HFF-Myc (cell line): ENCODE measurements around the gene ZNF654.

ENCODE experiments used
- DNase-seq: peaks from one replicate; pipeline ENCODE4 v3.0.0-alpha.2; 2011; ENCODE audit warnings: low read depth; ENCODE audit errors: extremely low read depth
- H3K4me3 ChIP-seq: replicated peaks from 2 replicates; pipeline ENCODE4 v1.5.1; 2011; ENCODE audit warnings: low read depth, mild to moderate bottlenecking, control low read depth, low read length
- CTCF ChIP-seq: IDR thresholded peaks from 2 replicates; pipeline ENCODE4 v1.5.1; 2012; ENCODE audit warnings: mild to moderate bottlenecking, low read depth, low read length, control low read depth; ENCODE audit errors: missing control alignments

Gene ZNF654

DNA sequence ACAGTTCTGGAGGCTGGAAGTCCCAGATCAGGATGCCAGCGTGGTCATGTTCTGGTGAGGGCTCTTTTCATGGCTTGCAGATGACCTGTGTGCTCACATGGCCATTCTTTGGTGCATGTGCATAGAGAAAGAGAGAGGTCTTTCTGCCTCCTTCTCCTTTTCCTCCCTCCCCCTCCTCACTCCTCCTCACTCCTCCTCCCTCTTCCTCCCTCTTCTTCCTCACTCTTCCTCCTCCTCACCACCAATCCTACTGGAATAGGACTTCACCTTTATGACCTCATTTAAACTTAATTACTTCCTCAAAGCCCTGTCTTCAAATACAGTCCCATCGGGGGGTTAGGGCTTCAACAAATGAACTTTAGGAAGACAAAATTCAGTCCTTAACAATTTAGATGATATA is 23.8 kb downstream of the ZNF654 start:
- DNase-seq: no peak
- TF ChIP-seq CTCF: no peak
- H3K4me3 ChIP-seq: no peak overlapping the region

- no peak overlapping the region for H3K4me3 ChIP-seq
These were observed 25.0 kb downstream of the ZNF654 start for GRCh38 chr3:88084097-88084501.

GRCh38 chr3:88090681-88091080 is 31.6 kb downstream of the ZNF654 start:
- H3K4me3 ChIP-seq: no peak overlapping the region
- TF ChIP-seq CTCF: no peak
- DNase-seq: no peak

More at GRCh38 chr3:88084097-88084501, 25.0 kb downstream of the ZNF654 start:
- TF ChIP-seq CTCF: no peak
- no peak for DNase-seq

DNA sequence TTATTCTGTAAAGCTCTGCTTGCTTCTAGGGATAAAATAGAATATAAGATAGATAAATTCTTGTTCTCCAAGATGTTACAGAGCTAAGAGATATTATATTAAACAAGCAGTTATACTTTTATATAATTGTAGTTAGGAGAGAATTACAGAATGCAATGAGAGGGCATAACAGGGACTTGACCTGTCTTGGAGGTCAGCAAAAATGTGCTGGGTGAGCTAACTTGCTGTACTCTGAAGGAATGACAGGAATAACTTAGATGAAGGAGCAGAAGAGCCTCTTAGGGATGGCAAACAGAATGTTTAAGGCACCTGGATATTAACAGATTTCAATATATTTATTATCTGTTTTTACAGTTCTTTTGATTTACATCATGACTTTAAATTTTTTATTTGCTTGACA is 33.2 kb downstream of the ZNF654 start:
- no peak overlapping the region for H3K4me3 ChIP-seq
- TF ChIP-seq CTCF: no peak
- no peak for DNase-seq

DNA sequence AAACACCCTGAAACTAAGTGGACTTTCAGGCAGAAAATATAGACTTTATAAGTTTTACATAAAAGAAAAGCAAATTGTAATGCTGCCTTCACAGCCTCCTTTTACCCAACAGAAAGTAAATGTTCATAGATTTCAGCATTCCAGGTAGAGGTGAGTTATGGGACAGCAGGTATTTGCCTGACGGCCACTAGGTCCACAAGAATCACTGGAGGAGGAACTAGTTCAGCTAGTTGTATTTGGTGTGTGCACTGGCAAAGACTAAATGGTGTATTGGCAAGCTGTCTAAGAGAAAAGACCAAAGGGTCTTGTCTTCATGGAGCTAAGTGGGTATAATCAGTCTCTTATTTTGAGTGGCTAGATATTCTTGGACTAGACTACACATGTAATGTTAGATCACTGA is 34.2 kb downstream of the ZNF654 start:
- no peak for DNase-seq
- no peak for TF ChIP-seq CTCF
- H3K4me3 ChIP-seq: no peak overlapping the region

GRCh38 chr3:88101142-88101541 is 42.1 kb downstream of the ZNF654 start:
- TF ChIP-seq CTCF: no peak
- H3K4me3 ChIP-seq: no peak overlapping the region
- DNase-seq: no peak

- no peak overlapping the region for H3K4me3 ChIP-seq
- no peak for DNase-seq
- no peak for TF ChIP-seq CTCF
These were observed 46.3 kb downstream of the ZNF654 start for GRCh38 chr3:88105325-88105724.
